ENCODE results near the gene PTPRR.

GRCh38 chr12:70754330-70754741, 166.2 kb downstream of the PTPRR start:
- TF ChIP-seq, protein P1, sequence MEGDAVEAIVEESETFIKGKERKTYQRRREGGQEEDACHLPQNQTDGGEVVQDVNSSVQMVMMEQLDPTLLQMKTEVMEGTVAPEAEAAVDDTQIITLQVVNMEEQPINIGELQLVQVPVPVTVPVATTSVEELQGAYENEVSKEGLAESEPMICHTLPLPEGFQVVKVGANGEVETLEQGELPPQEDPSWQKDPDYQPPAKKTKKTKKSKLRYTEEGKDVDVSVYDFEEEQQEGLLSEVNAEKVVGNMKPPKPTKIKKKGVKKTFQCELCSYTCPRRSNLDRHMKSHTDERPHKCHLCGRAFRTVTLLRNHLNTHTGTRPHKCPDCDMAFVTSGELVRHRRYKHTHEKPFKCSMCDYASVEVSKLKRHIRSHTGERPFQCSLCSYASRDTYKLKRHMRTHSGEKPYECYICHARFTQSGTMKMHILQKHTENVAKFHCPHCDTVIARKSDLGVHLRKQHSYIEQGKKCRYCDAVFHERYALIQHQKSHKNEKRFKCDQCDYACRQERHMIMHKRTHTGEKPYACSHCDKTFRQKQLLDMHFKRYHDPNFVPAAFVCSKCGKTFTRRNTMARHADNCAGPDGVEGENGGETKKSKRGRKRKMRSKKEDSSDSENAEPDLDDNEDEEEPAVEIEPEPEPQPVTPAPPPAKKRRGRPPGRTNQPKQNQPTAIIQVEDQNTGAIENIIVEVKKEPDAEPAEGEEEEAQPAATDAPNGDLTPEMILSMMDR (IDR thresholded peaks at IDR 0.05), result no peak
- TF ChIP-seq POLR2AphosphoS5 (IDR thresholded peaks at IDR 0.05) (no peak), POLR2A (IDR thresholded peaks at IDR 0.05) (no peak)

Data from prostate gland (tissue), 2 donors.